HEK293 (cell line): ENCODE measurements around the gene CRYBG2.

Source experiments
- CTCF ChIA-PET: fragments of 350-600 bp; formaldehyde crosslinking; extraction: SDS; loops from one replicate; lab custom pipeline; 2021; ENCODE audit warnings: antibody characterized with exemption; lab: Yijun Ruan, JAX
- POLR2A ChIA-PET: fragments of 300-600 bp; formaldehyde crosslinking; extraction: SDS; loops from one replicate; lab custom pipeline; 2020; ENCODE audit warnings: antibody characterized with exemption, inconsistent platforms; lab: Yijun Ruan, JAX
- H3K27ac ChIP-seq: fragments of 200-500 bp; sonication (Bioruptor generic); 2 replicates; pipeline ENCODE4 v1.5.1; 2014; ENCODE audit warnings: low read depth, low read length, control low read depth, inconsistent platforms; ENCODE audit errors: extremely low read depth
- H3K36me3 ChIP-seq, 2 experiments: fragments of 200-500 bp in 1 of 2; sonication (Bioruptor generic) in 1 of 2; 1 replicate in 1 of 2; 2 replicates in 1 of 2; pipeline ENCODE4 v1.5.1; 2014 to 2017; ENCODE audit warnings: inconsistent platforms in 2 of 2, low read length in 2 of 2; ENCODE audit not compliant: control insufficient read depth in 2 of 2, insufficient read depth in 1 of 2
- H3K4me1 ChIP-seq: fragments of 200-500 bp; sonication (Bioruptor generic); 2 replicates; pipeline ENCODE4 v1.5.1; 2014; ENCODE audit warnings: mild to moderate bottlenecking, low read length, inconsistent platforms; ENCODE audit not compliant: control insufficient read depth, insufficient read depth
- H3K4me3 ChIP-seq: 2 replicates; pipeline ENCODE4 v1.5.1; 2011; ENCODE audit warnings: low read depth, mild to moderate bottlenecking, control low read depth, low read length, moderate library complexity
- H3K9me3 ChIP-seq: fragments of 200-500 bp; sonication (Bioruptor generic); 2 replicates; pipeline ENCODE4 v1.5.1; 2014; ENCODE audit warnings: low read depth, low read length, inconsistent platforms; ENCODE audit not compliant: control insufficient read depth, insufficient read depth
- KLF16 ChIP-seq: fragments of 450-650 bp; formaldehyde crosslinking; IDR thresholded peaks from 2 replicates; pipeline ENCODE4 v1.5.1; 2017; ENCODE audit warnings: missing biosample characterization, missing genetic modification characterization
- KLF9 ChIP-seq: fragments of 450-650 bp; formaldehyde crosslinking; IDR thresholded peaks from 2 replicates; pipeline ENCODE4 v1.5.1; 2016; ENCODE audit warnings: missing biosample characterization, missing genetic modification characterization, low read depth
- PRDM10 ChIP-seq: fragments of 450-650 bp; formaldehyde crosslinking; IDR thresholded peaks from 2 replicates; pipeline ENCODE4 v1.5.1; 2016; ENCODE audit warnings: missing biosample characterization, missing genetic modification characterization
- PRDM6 ChIP-seq: fragments of 450-650 bp; formaldehyde crosslinking; IDR thresholded peaks from 2 replicates; pipeline ENCODE4 v1.5.1; 2017; ENCODE audit warnings: missing biosample characterization, missing genetic modification characterization
- ZEB2 ChIP-seq: fragments of 450-650 bp; formaldehyde crosslinking; IDR thresholded peaks from 2 replicates; pipeline ENCODE4 v1.5.1; 2016; ENCODE audit warnings: missing biosample characterization, missing genetic modification characterization
- ZFP69B ChIP-seq: fragments of 450-650 bp; formaldehyde crosslinking; IDR thresholded peaks from 2 replicates; pipeline ENCODE4 v1.5.1; 2016; ENCODE audit warnings: missing biosample characterization, missing genetic modification characterization
- ZNF112 ChIP-seq: fragments of 450-650 bp; formaldehyde crosslinking; IDR thresholded peaks from 2 replicates; pipeline ENCODE4 v1.5.0; 2017; ENCODE audit warnings: missing biosample characterization, missing genetic modification characterization
- ZNF157 ChIP-seq: fragments of 450-650 bp; formaldehyde crosslinking; IDR thresholded peaks from 2 replicates; pipeline ENCODE4 v1.5.1; 2016; ENCODE audit warnings: missing biosample characterization, missing genetic modification characterization
- ZNF266 ChIP-seq: fragments of 450-650 bp; formaldehyde crosslinking; IDR thresholded peaks from 2 replicates; pipeline ENCODE4 v1.5.1; 2016; ENCODE audit warnings: missing biosample characterization, missing genetic modification characterization, low read depth
- ZNF311 ChIP-seq: fragments of 450-650 bp; formaldehyde crosslinking; IDR thresholded peaks from 2 replicates; pipeline ENCODE4 v1.5.1; 2017; ENCODE audit warnings: missing biosample characterization, missing genetic modification characterization, borderline replicate concordance
- ZNF341 ChIP-seq: fragments of 450-650 bp; formaldehyde crosslinking; IDR thresholded peaks from 2 replicates; pipeline ENCODE4; 2016; ENCODE audit warnings: low read depth, missing biosample characterization, missing genetic modification characterization
- ZNF350 ChIP-seq: fragments of 450-650 bp; formaldehyde crosslinking; IDR thresholded peaks from 2 replicates; pipeline ENCODE4 v1.5.0; 2017; ENCODE audit warnings: missing biosample characterization, mild to moderate bottlenecking, missing genetic modification characterization
- ZNF37A ChIP-seq: fragments of 450-650 bp; IDR thresholded peaks from 2 replicates; pipeline ENCODE4 v1.5.1; 2018; ENCODE audit warnings: missing biosample characterization, missing genetic modification characterization
- ZNF398 ChIP-seq: fragments of 450-650 bp; formaldehyde crosslinking; IDR thresholded peaks from 2 replicates; pipeline ENCODE4 v1.5.1; 2017; ENCODE audit warnings: missing biosample characterization, missing genetic modification characterization
- ZNF404 ChIP-seq: fragments of 450-650 bp; formaldehyde crosslinking; IDR thresholded peaks from 2 replicates; pipeline ENCODE4 v1.5.1; 2017; ENCODE audit warnings: missing biosample characterization, missing genetic modification characterization
- ZNF747 ChIP-seq: fragments of 450-650 bp; formaldehyde crosslinking; IDR thresholded peaks from 2 replicates; pipeline ENCODE4 v1.5.1; 2016; ENCODE audit warnings: missing biosample characterization, missing genetic modification characterization
- ZNF768 ChIP-seq: fragments of 450-650 bp; formaldehyde crosslinking; IDR thresholded peaks from 2 replicates; pipeline ENCODE4 v1.5.1; 2018; ENCODE audit warnings: missing biosample characterization, mild to moderate bottlenecking, missing genetic modification characterization
- ZNF791 ChIP-seq: fragments of 450-650 bp; formaldehyde crosslinking; IDR thresholded peaks from 2 replicates; pipeline ENCODE4 v1.5.1; 2016; ENCODE audit warnings: missing biosample characterization, missing genetic modification characterization
- TF ChIP-seq, protein P1 (sequence below): fragments of 450-650 bp; formaldehyde crosslinking; IDR thresholded peaks from 2 replicates; pipeline ENCODE4; 2016; ENCODE audit warnings: missing biosample characterization, missing genetic modification characterization
- TF ChIP-seq, protein P2 (sequence below): fragments of 450-650 bp; formaldehyde crosslinking; IDR thresholded peaks from 2 replicates; pipeline ENCODE4 v1.5.1; 2017; ENCODE audit warnings: missing biosample characterization, missing genetic modification characterization

The CRYBG2 gene

GRCh38 chr1:26373281-26373680 is 19.4 kb upstream of the CRYBG2 start:
- CTCF ChIA-PET = interaction anchor here (0.6 to 7.0 kb wide), 8 partner anchors 10 to 585 kb away, joined by 3 to 81 read pairs (median 4); no protein-coding TSS in a partner anchor
- Histone ChIP-seq H3K4me1 (no peaks in the 10 kb centered on the region), H3K27ac (no peak overlapping the region), H3K36me3 (no peaks in the 10 kb centered on the region), H3K4me3 (no peak overlapping the region), H3K9me3 (no peaks in the 10 kb centered on the region)
- TF ChIP-seq ZNF112 (no peak), ZNF398 (no peak), ZNF350 (tag by site-specific recombination) (no peak), ZNF157 (tag by site-specific recombination) (no peak), PRDM10 (no peak), ZNF791 (tag by site-specific recombination) (no peak), KLF16 (no peak), ZNF768 (tag by site-specific recombination) (no peak), ZNF37A (tag by site-specific recombination) (no peak), ZNF747 (no peak), ZFP69B (tag by site-specific recombination) (no peak), ZNF341 (tag by site-specific recombination) (no peak), PRDM6 (tag by site-specific recombination) (no peak), ZEB2 (no peak), ZNF311 (no peak), KLF9 (tag by site-specific recombination) (no peak), ZNF266 (tag by site-specific recombination) (no peak), ZNF404 (tag by site-specific recombination) (no peak)
- TF ChIP-seq, protein P1, sequence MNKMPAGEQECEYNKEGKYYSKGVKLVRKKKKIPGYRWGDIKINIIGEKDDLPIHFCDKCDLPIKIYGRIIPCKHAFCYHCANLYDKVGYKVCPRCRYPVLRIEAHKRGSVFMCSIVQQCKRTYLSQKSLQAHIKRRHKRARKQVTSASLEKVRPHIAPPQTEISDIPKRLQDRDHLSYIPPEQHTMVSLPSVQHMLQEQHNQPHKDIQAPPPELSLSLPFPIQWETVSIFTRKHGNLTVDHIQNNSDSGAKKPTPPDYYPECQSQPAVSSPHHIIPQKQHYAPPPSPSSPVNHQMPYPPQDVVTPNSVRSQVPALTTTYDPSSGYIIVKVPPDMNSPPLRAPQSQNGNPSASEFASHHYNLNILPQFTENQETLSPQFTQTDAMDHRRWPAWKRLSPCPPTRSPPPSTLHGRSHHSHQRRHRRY (tag by site-specific recombination) = no peak
- TF ChIP-seq, protein P2, sequence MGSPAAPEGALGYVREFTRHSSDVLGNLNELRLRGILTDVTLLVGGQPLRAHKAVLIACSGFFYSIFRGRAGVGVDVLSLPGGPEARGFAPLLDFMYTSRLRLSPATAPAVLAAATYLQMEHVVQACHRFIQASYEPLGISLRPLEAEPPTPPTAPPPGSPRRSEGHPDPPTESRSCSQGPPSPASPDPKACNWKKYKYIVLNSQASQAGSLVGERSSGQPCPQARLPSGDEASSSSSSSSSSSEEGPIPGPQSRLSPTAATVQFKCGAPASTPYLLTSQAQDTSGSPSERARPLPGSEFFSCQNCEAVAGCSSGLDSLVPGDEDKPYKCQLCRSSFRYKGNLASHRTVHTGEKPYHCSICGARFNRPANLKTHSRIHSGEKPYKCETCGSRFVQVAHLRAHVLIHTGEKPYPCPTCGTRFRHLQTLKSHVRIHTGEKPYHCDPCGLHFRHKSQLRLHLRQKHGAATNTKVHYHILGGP (tag by site-specific recombination) = no peak
- POLR2A ChIA-PET = no interaction called here
